ENCODE data around the gene KLHL1.

The KLHL1 gene

DNA sequence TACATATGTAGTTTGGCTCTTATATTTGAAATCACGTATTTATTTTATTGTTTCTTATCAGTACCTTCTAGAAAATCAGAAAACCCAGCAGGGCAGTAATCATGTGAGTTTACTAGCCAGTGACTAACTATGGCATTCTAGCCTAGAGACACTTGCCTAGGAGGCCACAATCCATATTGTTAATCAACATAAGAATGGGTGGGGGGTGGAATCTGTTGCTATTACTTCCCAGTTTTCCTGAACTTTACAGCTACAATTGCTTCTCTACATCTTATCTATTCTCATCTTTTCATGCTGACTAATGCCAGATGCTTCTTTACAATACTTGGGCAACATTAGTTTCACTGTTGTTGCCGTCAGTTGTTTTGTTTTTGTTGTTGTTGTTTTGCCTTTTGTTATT is 19.3 kb downstream of the KLHL1 start:
- H3K9me3 ChIP-seq (ENCODE audit: severe bottlenecking): no peaks in the 10 kb centered on the region
- H3K27me3 ChIP-seq (ENCODE audit: insufficient read depth, low read depth, severe bottlenecking): no peaks in the 10 kb centered on the region
- no peak overlapping the region for H3K27ac ChIP-seq
- DNase-seq: no peak
- TF ChIP-seq, protein P1, sequence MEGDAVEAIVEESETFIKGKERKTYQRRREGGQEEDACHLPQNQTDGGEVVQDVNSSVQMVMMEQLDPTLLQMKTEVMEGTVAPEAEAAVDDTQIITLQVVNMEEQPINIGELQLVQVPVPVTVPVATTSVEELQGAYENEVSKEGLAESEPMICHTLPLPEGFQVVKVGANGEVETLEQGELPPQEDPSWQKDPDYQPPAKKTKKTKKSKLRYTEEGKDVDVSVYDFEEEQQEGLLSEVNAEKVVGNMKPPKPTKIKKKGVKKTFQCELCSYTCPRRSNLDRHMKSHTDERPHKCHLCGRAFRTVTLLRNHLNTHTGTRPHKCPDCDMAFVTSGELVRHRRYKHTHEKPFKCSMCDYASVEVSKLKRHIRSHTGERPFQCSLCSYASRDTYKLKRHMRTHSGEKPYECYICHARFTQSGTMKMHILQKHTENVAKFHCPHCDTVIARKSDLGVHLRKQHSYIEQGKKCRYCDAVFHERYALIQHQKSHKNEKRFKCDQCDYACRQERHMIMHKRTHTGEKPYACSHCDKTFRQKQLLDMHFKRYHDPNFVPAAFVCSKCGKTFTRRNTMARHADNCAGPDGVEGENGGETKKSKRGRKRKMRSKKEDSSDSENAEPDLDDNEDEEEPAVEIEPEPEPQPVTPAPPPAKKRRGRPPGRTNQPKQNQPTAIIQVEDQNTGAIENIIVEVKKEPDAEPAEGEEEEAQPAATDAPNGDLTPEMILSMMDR (IDR thresholded peaks at IDR 0.05; ENCODE audit: low read depth, low read length): no peak
- H3K4me3 ChIP-seq (ENCODE audit: low read depth, low read length): no peak overlapping the region
- H3K36me3 ChIP-seq: no peaks in the 10 kb centered on the region

DNA sequence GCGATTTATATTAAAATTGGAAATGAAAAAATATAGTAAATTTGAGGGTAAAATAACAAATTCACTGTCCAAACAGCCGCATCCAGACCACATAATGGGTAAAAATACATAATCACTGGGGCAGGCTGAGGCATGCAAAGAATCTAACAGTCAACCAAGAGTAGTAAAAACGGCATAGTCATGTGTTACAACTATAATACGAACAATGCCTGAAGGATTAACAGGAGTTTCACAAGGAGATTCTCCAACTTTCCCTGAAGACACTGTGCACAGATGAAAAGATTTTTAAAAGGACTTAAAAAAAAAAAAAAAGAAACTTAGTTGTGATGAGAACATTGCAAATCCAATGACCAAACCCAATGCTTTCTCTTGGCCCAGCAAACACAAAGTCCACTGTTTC is 21.0 kb downstream of the KLHL1 start:
- Histone ChIP-seq H3K4me3 (ENCODE audit: low read depth, low read length) (no peak overlapping the region), H3K27me3 (ENCODE audit: insufficient read depth, low read depth, severe bottlenecking) (no peaks in the 10 kb centered on the region), H3K27ac (no peak overlapping the region), H3K9me3 (ENCODE audit: severe bottlenecking) (no peaks in the 10 kb centered on the region), H3K36me3 (no peaks in the 10 kb centered on the region)
- no peak for DNase-seq
- TF ChIP-seq, protein P1 (IDR thresholded peaks at IDR 0.05; ENCODE audit: low read depth, low read length): no peak

DNA sequence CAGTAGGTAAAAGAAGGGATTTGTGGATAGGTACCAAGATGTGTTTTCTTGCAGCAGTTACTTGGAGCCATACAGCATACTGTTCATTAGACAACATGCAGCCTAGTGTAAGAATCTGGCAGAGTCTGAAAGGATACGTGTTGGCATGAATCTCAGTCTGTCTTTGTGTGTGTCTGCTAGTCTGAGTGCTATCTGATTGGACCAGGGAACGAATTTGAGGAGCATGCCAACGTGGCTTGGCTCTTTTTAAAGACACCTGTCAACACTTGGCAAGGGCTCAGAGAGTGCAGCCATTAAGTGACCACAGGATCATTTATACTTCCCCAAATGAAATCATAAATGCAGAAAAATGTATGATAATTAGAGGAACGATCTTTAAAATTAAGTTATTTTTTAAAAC is 28.2 kb downstream of the KLHL1 start:
- no peaks in the 10 kb centered on the region for H3K9me3 ChIP-seq (ENCODE audit: severe bottlenecking)
- no peaks in the 10 kb centered on the region for H3K36me3 ChIP-seq
- DNase-seq: no peak
- TF ChIP-seq, protein P1 (IDR thresholded peaks at IDR 0.05; ENCODE audit: low read depth, low read length): no peak
- H3K27ac ChIP-seq: no peak overlapping the region
- no peaks in the 10 kb centered on the region for H3K27me3 ChIP-seq (ENCODE audit: insufficient read depth, low read depth, severe bottlenecking)
- no peak overlapping the region for H3K4me3 ChIP-seq (ENCODE audit: low read depth, low read length)

DNA sequence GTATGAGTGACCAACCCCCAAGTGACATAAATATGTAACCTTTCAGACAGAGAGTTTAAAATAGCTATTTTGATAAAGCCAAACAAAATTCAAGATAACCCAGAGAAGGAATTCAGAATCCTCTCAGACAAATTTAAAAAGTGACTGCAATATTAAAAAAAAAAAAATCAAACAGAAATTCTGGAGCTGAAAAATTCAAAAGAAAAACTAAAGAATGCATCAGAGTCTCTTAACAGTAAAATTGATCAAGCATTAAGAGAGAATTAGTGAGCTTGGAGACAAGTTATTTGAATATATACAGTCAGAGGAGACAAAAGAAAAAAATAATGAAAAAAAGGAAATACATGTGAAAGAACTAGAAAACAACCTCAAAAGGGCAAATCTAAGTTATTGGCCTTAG is 53.7 kb downstream of the KLHL1 start:
- Histone ChIP-seq H3K4me3 (ENCODE audit: low read depth, low read length) (no peak overlapping the region), H3K27ac (no peak overlapping the region), H3K27me3 (ENCODE audit: insufficient read depth, low read depth, severe bottlenecking) (no peaks in the 10 kb centered on the region), H3K9me3 (ENCODE audit: severe bottlenecking) (no peaks in the 10 kb centered on the region), H3K36me3 (no peaks in the 10 kb centered on the region)
- TF ChIP-seq, protein P1 (IDR thresholded peaks at IDR 0.05; ENCODE audit: low read depth, low read length): no peak
- no peak for DNase-seq

DNA sequence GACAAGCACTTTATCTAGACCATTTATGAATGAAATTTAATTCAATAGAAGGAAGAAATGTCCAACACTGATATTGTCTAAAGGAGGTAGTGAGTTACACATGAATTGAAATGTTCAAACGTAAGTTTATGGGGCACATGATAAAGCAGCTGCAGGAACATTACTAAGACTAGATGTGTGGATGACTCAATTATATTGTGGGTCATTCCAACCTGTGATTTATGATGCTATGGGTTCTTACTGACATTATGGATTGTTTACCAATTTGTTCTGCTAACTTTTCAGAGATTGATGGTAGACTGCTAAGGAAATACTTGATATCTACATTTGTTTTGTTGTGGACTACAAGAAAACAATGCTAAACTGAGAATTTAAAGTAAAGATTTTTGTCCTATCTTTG is 56.7 kb downstream of the KLHL1 start:
- Histone ChIP-seq H3K9me3 (ENCODE audit: severe bottlenecking) (no peaks in the 10 kb centered on the region), H3K27me3 (ENCODE audit: insufficient read depth, low read depth, severe bottlenecking) (no peaks in the 10 kb centered on the region), H3K36me3 (no peaks in the 10 kb centered on the region), H3K4me3 (ENCODE audit: low read depth, low read length) (no peak overlapping the region), H3K27ac (no peak overlapping the region)
- TF ChIP-seq, protein P1 (IDR thresholded peaks at IDR 0.05; ENCODE audit: low read depth, low read length): no peak
- no peak for DNase-seq

DNA sequence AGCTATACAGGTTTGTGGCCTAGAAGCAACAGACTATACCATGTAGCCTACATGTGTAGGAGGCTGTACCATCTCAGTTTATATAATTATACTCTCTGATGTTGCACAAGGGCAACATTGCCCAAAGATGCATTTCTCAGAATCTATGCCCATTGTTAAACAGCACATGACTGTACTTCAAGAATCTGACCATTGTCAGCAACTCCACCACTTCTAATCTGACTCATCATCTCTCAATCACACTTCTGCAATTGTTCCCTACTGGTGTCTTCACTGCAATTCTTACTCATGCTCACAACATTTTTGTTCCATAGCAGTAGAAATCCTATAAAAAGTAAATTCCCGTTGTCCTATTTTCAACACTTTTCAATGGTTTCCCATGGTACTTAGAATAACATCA is 64.6 kb downstream of the KLHL1 start:
- no peaks in the 10 kb centered on the region for H3K36me3 ChIP-seq
- DNase-seq: no peak
- H3K27ac ChIP-seq: no peak overlapping the region
- H3K4me3 ChIP-seq (ENCODE audit: low read depth, low read length): no peak overlapping the region
- no peaks in the 10 kb centered on the region for H3K27me3 ChIP-seq (ENCODE audit: insufficient read depth, low read depth, severe bottlenecking)
- H3K9me3 ChIP-seq (ENCODE audit: severe bottlenecking): no peaks in the 10 kb centered on the region
- TF ChIP-seq, protein P1 (IDR thresholded peaks at IDR 0.05; ENCODE audit: low read depth, low read length): no peak
